ENCODE data around the gene DCAF12. TPM values are rescaled to one million over a fixed set of nuclear protein-coding genes. Genes with fewer than 3 reads are reported as not detected.

Gene DCAF12
- polyA plus RNA-seq, 1 donor from 2014 or later: 37.7 TPM

DNA sequence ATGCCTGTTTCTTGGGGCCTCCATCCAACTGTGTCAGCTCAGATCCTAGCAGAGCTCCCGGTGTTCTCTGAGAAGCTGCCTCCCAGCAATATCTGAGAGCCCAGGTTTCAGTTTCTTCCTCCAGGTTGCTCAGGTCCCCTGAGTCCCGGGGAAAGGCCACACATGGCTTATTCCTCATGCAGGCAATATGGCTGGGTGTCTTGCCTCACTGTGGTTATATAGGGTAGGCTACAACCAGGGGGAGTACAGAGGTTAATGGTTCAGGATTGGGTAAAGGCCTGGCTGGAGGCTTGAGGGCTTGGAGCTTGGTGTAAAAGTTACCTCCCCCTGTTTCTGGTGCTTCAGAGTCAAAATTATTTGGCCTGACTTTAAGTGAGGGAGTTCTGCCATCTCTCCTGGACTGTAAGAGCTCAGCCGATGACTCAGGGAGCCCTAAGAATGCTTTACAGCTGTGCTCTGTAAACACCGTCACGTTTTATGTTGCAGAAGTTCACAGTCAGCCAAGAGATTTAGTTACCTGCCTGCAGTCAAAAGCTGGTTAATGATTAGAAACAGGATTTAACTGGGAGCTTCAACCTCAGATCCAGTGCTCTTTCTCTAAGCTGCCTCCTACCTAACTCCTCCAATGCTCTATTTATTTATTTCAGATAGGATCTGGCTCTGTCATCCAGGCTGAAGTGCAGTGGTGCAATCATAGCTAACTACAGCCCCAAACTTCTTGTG is 53.5 kb downstream of the DCAF12 start:
- Histone ChIP-seq H3F3A (ENCODE audit: insufficient read depth, low read length, poor library complexity, severe bottlenecking) (no peaks in the 10 kb centered on the region), H3K79me2 (replicated peaks; ENCODE audit: insufficient read depth, low read length) (no peaks in the 10 kb centered on the region), H3K9me3 (ENCODE audit: low read length) (no peaks in the 10 kb centered on the region), H3K36me3 (ENCODE audit: insufficient read depth, low read length) (no peaks in the 10 kb centered on the region), H4K20me1 (ENCODE audit: insufficient read depth) (no peaks in the 10 kb centered on the region), H2AFZ (ENCODE audit: low read depth, low read length) (no peak overlapping the region), H3K27me3 (ENCODE audit: insufficient read depth, low read depth, low read length) (no peaks in the 10 kb centered on the region), H3K4me3 (ENCODE audit: low read length) (no peak overlapping the region), H3K27ac (ENCODE audit: low read length) (no peak overlapping the region), H3K4me2 (ENCODE audit: low read length) (no peak overlapping the region), H3K9ac (ENCODE audit: low read length) (no peak overlapping the region), H3K9me2 (ENCODE audit: insufficient read depth, low read length) (no peaks in the 10 kb centered on the region)
- TF ChIP-seq EP300 (conservative IDR thresholded peaks at IDR 0.05; ENCODE audit: poor library complexity, severe bottlenecking): no peak
- TF ChIP-seq, protein P1, sequence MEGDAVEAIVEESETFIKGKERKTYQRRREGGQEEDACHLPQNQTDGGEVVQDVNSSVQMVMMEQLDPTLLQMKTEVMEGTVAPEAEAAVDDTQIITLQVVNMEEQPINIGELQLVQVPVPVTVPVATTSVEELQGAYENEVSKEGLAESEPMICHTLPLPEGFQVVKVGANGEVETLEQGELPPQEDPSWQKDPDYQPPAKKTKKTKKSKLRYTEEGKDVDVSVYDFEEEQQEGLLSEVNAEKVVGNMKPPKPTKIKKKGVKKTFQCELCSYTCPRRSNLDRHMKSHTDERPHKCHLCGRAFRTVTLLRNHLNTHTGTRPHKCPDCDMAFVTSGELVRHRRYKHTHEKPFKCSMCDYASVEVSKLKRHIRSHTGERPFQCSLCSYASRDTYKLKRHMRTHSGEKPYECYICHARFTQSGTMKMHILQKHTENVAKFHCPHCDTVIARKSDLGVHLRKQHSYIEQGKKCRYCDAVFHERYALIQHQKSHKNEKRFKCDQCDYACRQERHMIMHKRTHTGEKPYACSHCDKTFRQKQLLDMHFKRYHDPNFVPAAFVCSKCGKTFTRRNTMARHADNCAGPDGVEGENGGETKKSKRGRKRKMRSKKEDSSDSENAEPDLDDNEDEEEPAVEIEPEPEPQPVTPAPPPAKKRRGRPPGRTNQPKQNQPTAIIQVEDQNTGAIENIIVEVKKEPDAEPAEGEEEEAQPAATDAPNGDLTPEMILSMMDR (IDR thresholded peaks at IDR 0.05; ENCODE audit: poor library complexity, severe bottlenecking): no peak

DNA sequence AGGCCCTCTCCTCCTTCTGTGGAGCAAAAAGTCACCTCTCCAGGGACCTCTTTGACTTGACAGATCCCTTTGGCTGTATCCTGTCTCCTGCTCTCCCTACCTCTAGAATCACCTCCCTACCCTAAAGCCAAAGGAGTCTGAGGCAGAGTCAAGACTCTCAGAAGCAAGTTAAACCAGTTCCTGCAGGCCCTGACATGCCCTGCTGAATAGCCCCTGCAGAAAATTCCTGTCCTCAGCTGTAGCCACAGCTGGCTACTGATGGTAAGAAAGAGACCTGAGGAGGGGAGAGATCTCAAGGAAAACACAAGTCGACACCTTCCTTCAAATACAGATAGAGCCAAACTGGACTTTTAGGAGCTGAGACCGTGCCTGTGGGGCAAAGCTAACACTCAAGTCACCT is 54.1 kb downstream of the DCAF12 start:
- no peaks in the 10 kb centered on the region for H3K9me3 ChIP-seq (ENCODE audit: low read length)
- H3K9ac ChIP-seq (ENCODE audit: low read length): no peak overlapping the region
- TF ChIP-seq, protein P1 (IDR thresholded peaks at IDR 0.05; ENCODE audit: poor library complexity, severe bottlenecking): no peak
- TF ChIP-seq POLR2AphosphoS5 (IDR thresholded peaks at IDR 0.05) (no peak), RAD21 (conservative IDR thresholded peaks at IDR 0.05) (no peak), REST (IDR thresholded peaks at IDR 0.05; ENCODE audit: borderline replicate concordance) (no peak), EZH2 (IDR thresholded peaks at IDR 0.05; ENCODE audit: borderline replicate concordance, insufficient read depth, low read length, poor library complexity, severe bottlenecking) (no peak), MXI1 (conservative IDR thresholded peaks at IDR 0.05; ENCODE audit: poor library complexity, severe bottlenecking) (no peak), TAF1 (IDR thresholded peaks at IDR 0.05; ENCODE audit: low read depth) (no peak), EP300 (conservative IDR thresholded peaks at IDR 0.05; ENCODE audit: poor library complexity, severe bottlenecking) (no peak), SMC3 (conservative IDR thresholded peaks at IDR 0.05; ENCODE audit: poor library complexity) (no peak)
- no peak overlapping the region for H2AFZ ChIP-seq (ENCODE audit: low read depth, low read length)
- no peaks in the 10 kb centered on the region for H4K20me1 ChIP-seq (ENCODE audit: insufficient read depth)
- H3F3A ChIP-seq (ENCODE audit: insufficient read depth, low read length, poor library complexity, severe bottlenecking): no peaks in the 10 kb centered on the region
- no peaks in the 10 kb centered on the region for H3K36me3 ChIP-seq (ENCODE audit: insufficient read depth, low read length)
- no peak overlapping the region for H3K27ac ChIP-seq (ENCODE audit: low read length)
- H3K4me2 ChIP-seq (ENCODE audit: low read length): no peak overlapping the region
- no peaks in the 10 kb centered on the region for H3K9me2 ChIP-seq (ENCODE audit: insufficient read depth, low read length)
- H3K4me3 ChIP-seq (ENCODE audit: low read length): no peak overlapping the region
- no peaks in the 10 kb centered on the region for H3K79me2 ChIP-seq (replicated peaks; ENCODE audit: insufficient read depth, low read length)
- H3K27me3 ChIP-seq (ENCODE audit: insufficient read depth, low read depth, low read length): no peaks in the 10 kb centered on the region

Data from neural cell (in vitro differentiated cells).